Stromal cell of bone marrow (primary cell): Measurements from ENCODE around the gene PTPN14.
"Not testable (repeated sequence)": the region's sequence is repeated elsewhere in the genome, so short reads cannot be mapped to it uniquely, and the experiment has no call there.

Experiments
- DNase-seq: peaks from one replicate; pipeline ENCODE4 v3.0.0-alpha.2; 2012; ENCODE audit warnings: low read depth

The PTPN14 gene

DNA sequence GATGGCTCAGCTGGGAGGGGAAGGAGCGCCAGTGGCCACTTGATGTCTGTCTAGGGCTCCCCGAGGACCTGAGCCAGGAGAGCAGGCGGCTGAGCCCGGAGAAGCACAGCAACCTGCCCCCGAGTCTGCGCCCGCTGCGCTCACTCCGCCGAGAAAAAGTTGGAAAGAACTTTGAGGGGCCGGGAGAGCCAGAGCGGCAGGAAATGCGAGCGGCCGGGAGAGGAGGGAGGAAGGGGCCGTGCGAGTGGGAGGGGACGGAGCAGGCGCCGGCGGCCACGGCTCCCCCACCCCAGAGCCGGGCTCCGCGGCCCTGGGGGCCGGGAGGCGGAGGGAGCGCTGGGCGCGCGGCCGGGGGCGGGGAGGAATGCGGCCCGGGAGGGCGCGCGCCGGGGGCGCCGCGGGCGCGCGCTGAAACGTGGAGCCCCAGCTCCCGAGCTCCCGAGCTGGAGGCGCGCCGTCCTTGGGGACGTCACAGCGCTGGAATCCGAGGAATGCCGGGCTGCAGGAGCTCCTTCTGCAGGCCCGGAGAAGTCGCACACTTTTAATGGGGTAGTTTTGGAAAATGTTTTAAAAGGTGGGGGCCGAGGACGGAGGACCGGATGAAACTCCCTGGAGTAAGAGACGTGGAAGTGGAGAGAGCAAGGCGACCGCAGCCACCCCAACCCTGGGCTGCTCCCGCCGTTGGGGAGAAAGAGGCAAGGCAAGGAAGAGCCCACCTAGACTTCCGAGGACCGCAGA lies at the start of gene PTPN14:
Gene PTPN14, minus strand, starts transcription at position 167 of the 738 bp plus-strand sequence. CDS start 86,799 bp downstream, outside the sequence.
- DNase-seq = peak; percentile 89

DNA sequence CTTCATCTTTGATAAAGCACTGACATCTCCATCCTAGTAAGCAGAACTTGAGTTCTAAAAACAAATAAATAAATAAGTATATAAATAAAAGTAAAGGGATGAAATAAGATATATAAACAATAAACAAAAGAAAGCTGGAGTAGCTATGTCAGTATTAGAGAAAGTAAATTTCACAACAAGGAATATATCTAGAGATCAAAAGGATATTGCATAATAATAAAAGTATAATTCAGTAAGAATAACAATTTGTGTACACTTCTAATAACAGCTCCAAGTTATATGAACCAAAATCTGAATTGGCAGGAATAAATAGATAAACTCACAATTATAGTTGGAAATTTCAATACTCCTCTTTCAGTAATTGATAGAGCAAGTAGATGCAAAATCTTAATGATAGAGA lies 41.8 kb upstream of the PTPN14 start:
- no peak for DNase-seq

DNA sequence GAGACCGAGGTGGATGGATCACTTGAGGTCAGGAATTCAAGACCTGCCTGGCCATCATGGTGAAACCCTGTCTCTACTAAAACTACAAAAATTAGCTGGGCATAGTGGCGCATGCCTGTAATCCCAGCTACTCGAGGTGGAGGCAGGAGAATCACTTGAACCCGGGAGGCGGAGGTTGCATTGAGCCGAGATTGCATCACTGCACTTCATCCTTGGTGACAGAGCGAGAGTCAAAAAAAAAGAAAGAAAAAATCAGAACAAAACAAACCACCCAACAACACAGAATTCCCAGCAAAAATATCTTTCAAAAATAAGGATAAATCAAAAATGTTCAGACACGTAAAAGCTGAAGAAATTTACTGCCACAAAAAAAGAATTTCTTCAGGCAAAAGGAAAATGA lies 40.5 kb upstream of the PTPN14 start:
- not testable (repeated sequence) for DNase-seq

DNA sequence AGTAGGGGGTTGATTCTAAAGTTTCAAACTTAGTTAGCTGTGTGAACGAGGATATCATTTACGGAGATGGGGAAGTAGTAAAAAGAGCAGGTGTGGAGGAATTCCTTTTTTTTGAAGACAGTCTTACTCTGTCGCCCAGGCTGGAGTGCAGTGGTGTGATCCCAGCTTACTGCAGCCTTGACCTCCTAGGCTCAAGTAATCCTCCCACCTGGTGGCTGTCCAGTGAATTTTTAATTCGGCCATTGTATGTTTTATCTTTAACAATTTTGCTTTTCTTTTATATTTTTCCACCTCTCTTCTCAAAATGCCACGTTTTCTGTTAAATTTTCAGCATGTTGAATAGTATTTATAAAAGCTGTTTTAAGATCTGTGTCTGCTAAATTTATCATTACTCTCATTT lies 39.3 kb upstream of the PTPN14 start:
- DNase-seq = no peak

DNA sequence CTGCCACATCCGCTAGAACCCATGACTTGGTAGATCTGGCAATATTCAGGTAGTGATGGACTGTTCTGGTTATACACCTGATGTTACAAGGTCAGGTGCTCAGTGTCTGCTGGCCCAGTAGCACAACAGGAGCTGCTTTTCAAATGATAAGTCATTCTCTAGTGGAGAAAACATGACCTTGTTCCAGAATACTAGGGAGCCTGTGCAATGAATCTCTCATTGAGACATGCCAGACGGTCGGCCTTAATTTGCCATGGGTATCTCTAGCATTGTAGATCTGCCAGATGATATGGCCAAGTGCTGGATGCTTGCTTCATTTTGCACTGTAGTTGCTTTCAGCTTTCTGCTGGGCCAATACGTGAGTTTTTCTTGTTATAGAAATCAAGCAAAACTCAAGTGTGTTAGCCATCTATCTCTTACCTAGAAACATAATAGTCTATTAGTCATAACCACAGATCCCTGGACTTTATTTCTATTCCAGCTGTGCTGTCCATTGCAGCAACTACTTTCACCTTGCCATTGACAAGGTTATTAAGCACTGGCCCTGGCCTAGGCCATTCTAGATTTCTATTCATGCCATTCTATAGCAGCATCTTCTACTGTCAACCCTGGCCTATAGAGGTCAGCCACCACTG lies 37.7 kb upstream of the PTPN14 start:
- DNase-seq = no peak

DNA sequence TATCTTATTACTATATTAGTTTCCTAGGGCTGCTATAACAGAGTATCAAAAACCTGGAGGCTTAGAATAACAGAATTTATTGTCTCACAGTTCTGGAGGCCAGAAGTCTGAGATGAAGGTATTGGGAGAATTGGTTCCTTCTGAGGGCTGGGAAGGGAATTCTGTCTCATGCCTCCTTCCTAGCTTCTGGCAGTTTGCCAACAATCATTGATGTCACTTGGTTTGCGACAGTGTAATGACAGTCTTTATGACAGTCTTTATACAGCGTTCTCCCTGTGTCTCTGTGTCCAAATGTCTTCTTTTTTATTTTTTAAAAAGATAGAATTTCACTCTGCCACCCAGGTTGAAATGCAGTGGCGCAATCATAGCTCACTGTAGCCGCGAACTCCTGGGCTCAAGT lies 35.8 kb upstream of the PTPN14 start:
- no peak for DNase-seq

DNA sequence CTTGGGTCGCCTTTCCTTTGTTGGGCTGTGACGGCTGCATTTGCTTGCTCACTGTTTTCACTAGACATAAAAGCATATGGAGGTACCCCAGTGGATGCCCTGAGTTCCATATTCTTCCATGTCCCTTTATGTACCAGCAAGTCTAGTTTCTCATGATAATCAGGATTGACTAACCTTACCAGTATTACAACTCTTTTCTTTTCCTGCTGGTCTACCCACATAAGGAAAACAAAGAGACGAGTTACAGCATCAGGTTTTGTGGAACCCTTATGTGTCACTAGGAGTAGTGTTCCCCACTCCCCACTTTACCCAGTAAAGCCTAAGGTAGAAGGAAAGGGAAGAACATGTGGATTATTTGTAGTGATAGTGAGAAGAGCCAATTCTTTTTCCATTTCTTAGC lies 35.2 kb upstream of the PTPN14 start:
- no peak for DNase-seq

DNA sequence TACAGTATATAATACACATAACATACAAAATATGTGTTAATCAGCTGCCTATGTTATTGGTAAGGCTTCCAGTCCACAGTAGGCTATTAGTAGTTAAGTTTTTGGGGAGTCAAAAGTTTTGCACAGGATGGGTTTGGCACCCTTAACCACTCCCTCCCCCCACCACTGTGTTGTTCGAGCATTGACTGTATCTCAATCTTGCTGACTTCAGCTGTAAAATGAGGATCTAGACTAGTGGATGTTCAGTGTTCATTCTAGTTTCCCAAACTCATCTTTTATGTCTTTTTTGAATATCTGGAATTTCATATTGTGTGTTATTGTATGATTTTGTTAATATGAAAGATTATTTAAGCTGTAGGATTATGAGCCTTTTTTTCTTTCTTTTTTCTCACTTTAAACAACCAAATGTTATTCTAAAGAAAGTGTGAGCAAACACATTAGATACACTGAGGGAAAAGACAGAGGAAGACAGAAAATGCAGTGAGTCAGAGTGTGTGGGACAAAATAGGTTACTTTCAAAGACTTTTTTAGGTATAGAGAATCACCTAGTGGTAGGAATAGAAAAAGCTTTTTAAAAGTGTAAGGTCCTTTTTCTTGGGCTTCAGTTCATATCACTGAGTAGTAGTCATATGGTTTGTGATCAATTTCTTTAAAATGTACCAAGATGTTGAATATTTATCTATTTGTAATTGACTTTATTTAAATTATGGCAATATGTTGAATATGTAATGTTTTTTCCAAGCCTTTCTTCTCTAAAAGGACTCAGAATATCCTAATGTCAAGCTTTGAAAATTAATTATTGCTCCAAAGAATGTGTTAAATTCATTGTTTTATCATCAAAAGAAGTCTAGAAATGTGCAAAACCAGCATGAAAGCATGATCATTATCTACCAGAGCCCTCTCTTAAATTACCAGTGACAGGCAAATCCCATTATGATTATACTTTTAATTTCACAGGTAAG lies 33.7 kb upstream of the PTPN14 start:
- peak; percentile 52 for DNase-seq

DNA sequence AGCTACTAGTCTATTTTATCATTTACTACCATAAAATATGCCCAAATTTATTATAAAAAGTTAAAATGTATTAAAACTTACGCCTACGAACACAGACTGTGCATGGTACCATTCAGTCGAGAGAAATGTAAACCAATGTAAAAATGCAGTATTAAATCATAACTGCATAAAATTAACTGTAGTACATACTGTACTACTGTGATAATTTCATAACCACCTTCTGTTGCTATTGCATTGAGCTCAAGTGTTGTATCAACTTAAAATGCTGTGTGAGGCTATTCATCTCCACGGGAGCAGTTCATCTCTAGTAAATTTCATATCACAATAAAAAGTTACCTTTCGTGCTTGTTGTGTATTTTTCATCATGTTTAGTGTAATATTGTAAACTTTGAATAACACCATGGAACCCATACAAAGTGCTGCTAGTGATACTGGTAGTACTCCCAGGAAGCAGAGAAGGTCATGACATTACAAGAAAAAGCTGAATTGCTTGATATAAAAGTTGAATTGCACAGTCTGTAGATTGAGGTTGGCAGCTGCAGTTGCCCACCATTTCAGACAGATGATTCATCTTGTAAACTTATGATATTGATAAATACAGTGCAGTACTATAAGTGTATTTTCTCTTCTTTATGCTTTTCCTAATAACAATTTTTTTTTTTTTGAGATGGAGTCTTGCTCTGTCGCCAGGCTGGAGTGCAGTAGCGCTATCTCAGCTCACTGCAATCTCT lies 32.6 kb upstream of the PTPN14 start:
- no peak for DNase-seq

DNA sequence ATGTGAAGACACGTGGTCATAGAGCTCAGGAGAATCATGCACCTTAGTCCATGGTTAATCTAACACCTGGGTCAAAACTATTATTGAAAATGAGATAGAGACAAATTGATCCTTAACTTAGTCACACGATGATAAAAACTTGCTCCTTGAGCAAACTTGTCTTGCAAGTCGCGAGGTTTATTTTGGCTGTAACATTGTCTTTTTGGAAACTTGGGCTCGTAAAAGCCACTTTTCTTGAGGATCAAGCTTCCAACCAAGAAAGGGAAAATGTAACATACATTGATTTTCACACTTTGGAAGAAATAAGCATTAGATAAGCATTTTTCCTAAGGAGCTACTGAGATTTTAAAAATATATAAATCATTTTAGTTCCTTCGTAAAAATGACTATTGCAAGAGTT lies 31.7 kb upstream of the PTPN14 start:
- DNase-seq = no peak

DNA sequence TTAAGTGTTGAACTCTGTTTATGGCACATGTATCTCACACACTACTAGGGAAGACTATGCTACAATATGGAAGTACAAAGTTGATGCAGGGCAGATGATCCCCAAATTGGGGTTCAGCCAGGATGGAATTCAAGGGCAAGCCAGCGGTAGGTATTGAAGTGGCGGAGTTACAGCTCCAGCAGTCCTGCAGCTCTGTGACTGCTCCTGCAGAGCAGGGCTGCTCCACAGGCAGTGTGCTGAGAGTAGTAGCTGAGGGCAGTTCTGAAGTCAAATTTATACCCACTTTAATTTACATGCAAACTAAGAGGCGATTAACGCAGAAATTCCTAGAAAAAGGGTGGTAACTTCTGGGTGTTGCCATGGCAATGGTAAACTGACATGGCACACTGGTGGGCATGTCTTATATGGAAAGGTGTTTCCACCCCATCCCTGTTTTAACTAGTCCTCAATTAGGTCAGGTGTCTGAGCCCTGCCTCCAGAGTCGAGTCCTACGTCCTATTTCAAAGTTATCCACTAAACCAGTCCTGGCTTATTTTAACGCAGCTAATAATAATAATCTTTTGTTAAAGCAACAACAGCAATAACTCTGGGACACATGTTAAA lies 31.0 kb upstream of the PTPN14 start:
- DNase-seq = no peak

DNA sequence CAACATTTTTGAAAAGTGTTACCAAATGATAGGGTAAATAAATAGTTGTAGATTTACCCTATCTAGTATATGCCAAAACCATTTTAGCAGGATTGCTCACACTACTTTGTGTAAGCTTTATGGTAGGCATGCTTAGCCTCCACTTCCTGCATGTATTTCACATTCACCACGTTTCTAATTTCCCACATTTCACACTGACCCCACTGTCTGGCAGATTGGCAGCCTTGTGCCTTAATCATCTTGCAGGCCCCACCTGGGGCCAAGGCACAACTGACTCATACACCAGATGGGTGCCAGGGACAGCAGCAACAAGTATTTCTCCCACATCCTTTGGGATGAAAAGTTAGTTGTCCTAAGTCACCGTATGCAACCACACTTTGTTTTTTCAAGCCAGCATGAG lies 30.4 kb upstream of the PTPN14 start:
- DNase-seq = peak; percentile 42

DNA sequence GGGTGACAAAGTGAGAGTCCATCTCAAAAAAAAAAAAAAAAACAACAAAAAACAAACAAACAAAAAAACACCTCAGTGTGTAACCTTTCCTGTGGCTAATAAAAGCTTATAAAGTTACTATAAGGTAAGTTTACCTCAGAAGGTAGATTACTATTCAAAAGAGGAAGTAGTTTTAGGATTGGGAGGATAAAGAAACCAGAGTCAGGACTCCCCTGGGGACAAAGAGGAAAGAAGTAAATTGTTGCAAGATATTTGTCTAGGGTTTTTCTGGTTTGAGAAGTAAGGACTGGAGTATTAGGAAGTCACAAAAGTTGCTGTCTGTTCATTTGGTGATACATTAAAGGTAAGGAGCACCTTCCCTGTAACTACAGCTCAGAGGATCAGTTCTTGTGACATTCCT lies 27.8 kb upstream of the PTPN14 start:
- DNase-seq = no peak

DNA sequence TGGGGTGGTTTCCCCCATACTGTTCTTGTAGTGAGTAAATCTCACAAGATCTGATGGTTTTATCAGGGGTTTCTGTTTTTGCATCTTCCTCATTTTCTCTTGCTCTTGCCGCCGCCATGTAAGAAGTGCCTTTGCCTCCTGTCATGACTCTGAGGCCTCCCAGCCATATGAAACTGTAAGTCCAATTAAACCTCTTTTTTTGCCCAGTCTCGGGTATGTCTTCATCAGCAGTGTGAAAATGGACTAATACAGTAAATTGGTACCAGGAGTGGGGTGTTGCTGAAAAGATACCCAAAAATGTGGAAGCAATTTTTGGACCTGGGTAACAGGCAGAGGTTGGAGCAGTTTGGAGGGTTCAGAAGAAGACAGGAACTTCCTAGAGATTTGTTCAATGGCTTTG lies 24.7 kb upstream of the PTPN14 start:
- DNase-seq = not testable (repeated sequence)

DNA sequence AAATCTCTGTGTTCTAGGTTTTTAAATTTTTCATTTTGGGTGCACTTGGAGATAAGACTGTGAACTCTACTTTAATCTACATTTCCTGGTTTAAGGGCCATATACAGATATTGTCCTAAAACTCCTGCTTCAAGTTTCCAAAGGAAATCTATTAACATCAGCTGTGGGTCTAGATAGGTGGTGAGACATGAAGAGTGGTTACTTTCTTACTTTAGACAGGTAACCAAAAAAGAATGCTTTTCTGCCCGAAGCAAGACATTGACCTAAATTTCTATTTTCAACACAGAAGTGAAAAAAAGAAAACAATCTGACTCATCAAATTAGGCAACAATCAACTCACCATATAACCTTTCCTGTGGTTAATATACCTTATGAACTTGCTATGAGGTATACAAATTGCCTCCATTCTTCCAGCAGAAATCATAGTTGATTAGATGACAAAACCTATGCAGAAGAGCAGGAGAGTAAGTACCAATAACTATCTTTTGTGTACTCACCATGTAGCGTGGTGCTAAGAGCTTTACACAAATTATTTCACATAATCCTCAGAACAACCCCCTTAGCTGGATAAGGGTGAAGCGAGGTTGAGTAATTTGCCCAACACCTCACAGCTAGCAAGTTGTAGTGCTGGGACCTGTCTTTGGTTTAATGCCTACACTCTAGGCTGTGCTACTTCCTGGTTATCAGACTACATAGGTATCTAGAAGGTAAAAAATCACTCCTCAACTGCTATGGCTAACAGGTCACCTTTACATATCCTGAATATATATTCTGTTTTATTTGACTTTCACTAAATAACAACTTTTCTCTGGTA lies 23.4 kb upstream of the PTPN14 start:
- DNase-seq = no peak

DNA sequence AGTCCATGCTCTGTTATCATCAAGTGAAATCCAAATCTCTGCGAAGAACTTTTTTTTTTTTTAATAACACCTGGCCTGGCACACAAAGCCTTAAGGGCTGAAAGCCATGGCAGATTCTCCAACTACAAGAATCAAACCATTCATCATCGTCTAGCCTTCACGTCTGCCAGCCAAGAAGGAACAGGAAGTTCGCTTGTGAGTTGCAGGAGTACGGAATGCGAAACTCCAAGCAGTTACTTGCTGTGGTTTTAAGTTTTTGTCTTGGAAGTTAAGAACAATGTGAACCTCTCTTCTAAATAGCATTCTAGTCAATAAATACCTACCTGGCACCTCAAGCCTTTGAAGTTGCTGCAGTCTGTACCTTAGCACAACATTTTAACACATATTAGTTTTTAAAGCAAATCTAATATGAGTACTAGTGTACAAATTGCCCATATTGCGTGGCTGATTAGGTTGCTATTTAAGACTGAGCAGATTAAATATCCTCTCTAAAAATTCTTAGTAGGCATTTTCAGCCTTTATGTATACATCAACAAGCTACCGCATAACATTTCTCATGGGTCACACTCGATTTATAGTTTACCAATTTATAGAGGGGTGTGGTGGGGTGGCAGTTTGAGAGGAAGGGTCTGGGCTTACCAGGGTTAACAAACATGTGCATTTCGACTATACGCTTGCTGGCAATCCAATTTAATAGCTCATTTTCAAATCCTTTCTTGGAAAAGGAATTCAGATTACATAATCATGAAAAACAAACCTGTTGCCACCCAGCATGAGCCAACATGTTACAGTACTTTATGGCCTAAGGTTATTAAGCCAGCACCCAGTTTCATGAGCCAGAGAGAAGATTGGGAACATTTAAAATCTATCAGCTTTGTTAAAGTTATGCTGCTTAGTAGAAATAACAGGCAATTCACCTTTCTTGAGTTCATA lies 22.2 kb upstream of the PTPN14 start:
- DNase-seq = no peak

DNA sequence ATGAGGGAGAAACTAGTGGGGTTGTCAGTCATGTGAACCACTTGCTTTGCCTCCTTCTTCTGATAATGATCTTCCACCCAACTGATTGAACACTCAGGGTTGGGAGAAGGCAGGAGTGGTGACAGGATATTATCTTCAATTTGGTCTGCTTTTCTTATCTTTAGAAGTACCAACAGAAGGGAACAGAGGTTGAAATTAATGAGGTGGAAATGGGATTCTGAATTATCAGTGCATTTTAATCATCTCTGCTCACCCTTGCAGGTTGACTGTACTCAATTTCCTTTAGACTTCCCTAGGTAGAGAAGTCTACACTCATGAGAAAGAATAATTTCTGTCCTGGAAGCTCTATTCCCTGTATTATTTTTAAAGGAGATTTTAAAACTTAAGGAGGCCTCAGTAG lies 19.9 kb upstream of the PTPN14 start:
- no peak for DNase-seq

DNA sequence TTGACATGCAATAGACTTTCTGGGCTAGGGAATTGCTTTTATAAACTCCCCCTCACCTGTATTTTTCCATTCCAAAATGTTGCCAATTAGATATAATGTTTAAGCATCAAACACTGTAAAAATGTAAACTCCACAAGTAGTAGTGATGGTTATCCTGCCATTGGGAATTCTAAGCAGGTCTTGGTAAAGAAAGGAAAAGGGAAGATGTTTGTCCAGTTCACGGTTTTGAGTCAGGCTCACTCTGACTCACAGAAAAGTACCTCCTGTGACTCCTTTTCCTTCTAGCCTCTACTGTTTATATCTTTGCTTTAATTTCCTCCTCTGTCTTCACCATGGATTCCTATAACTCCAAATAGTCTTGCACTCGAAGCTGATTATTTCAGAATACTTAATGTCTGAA lies 19.0 kb upstream of the PTPN14 start:
- DNase-seq = peak; percentile 48

DNA sequence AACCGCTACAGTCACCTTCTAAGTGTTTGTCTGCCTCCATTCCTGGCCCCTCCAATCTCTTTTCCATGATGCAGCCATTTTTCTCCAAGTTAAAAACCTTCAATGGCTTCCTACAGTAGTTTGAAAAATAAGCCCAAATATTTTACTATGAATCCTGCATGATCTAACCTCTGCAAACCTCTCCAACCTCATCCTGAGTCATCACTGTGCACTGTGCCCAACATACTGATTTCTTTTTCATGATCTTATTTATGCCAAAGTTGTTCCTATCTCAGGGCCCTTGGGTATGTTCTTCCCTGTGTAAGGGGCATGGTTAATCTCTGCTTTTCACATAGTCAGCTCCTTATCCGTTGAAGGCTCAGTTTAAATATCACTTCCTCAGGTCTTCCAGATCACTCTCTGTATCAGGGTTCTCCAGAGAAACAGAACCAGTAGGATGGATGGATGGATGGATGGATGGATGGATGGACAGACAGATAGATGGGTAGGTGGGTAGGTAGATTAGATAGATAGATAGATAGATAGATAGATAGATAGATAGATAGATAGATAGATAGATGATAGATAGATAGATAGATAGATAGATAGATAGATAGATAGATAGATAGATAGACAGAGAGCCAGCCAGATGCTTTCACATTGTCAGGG lies 18.1 kb upstream of the PTPN14 start:
- DNase-seq = peak; percentile 54
